Neural crest cell (in vitro differentiated cells): ENCODE results near the gene WNT6. TPM values are rescaled to one million over a fixed set of nuclear protein-coding genes. Genes with fewer than 3 reads are reported as not detected.
"Not testable (repeated sequence)": the region's sequence is repeated elsewhere in the genome, so short reads cannot be mapped to it uniquely, and the experiment has no call there.

ENCODE experiments used
- DNase-seq: peaks from one replicate; pipeline ENCODE4 v3.0.0; 2021; ENCODE audit warnings: low read depth, mixed read lengths, low spot score
- H3K27ac Mint-ChIP-seq: one replicate; pipeline ENCODE4 v1.8.0; 2021; ENCODE audit warnings: mild to moderate bottlenecking, mixed read lengths; ENCODE audit not compliant: unreplicated experiment
- H3K27me3 Mint-ChIP-seq: 2 replicates; pipeline ENCODE4 v1.8.0; 2021; ENCODE audit warnings: low read depth, mild to moderate bottlenecking, mixed read lengths
- H3K36me3 Mint-ChIP-seq: 2 replicates; pipeline ENCODE4 v1.8.0; 2021; ENCODE audit warnings: low read depth, mild to moderate bottlenecking, mixed read lengths
- H3K4me1 Mint-ChIP-seq: 2 replicates; pipeline ENCODE4 v1.8.0; 2021; ENCODE audit warnings: mixed read lengths
- H3K4me3 Mint-ChIP-seq: one replicate; pipeline ENCODE4 v1.8.0; 2021; ENCODE audit warnings: mild to moderate bottlenecking, mixed read lengths
- H3K9me3 Mint-ChIP-seq: 2 replicates; pipeline ENCODE4 v1.8.0; 2021; ENCODE audit warnings: mixed read lengths
- total RNA-seq: library from RNA; stranded (reverse); gene quantifications from 2 replicates; pipeline ENCODE4 v1.2.1, GENCODE V29; 2021
- TF ChIP-seq, protein P1 (sequence below): fragments of 200-600 bp; sonication (generic); conservative IDR thresholded peaks from 2 replicates; pipeline ENCODE4 v1.5.0; 2021; ENCODE audit warnings: antibody characterized with exemption, mild to moderate bottlenecking

Gene WNT6
- total RNA-seq, 1 donor from 2014 or later: not detected

DNA sequence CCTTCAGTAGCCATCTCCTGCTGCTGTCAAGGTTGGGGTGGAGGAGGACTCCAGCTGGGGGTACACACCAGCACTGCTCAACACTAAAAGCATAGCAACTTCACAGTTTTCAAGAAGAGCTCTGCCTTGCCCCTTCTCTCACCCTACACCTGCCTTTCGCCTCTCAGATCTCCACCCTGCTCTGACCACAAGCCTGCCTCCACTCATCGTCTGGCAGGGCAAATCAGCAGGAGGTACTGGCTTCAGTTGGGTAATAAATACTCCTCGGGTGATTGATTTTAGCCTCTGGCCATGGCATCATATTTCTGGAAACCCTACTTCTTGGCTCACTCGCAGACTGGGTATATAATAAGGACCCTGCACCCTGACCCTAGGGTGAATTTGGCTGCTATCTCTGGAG, 24.9 kb upstream of the WNT6 start:
- H3K36me3 Mint-ChIP-seq: no peaks in the 10 kb centered on the region
- TF ChIP-seq, protein P1, sequence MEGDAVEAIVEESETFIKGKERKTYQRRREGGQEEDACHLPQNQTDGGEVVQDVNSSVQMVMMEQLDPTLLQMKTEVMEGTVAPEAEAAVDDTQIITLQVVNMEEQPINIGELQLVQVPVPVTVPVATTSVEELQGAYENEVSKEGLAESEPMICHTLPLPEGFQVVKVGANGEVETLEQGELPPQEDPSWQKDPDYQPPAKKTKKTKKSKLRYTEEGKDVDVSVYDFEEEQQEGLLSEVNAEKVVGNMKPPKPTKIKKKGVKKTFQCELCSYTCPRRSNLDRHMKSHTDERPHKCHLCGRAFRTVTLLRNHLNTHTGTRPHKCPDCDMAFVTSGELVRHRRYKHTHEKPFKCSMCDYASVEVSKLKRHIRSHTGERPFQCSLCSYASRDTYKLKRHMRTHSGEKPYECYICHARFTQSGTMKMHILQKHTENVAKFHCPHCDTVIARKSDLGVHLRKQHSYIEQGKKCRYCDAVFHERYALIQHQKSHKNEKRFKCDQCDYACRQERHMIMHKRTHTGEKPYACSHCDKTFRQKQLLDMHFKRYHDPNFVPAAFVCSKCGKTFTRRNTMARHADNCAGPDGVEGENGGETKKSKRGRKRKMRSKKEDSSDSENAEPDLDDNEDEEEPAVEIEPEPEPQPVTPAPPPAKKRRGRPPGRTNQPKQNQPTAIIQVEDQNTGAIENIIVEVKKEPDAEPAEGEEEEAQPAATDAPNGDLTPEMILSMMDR: no peak
- peaks cover 81% of the 10 kb centered on the region for H3K27me3 Mint-ChIP-seq

DNA sequence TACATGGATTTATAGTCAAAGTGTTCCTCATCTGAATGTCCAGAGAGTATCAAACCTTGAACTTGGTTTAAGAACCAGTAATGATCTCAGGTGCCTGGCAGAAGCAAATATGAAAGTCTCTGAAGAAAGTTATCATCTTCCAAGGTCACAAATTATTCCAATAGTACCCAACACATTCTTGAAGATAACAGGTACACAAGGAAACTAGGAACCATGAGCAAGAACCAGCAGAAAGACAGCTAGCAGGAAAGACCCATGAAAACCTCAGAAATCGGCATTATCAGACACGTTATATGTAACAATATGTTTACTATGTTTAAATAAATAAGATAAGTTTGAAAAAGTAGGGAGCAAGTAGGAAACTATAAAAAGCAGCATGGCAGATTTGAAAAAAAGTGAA, 22.1 kb upstream of the WNT6 start:
- Mint-ChIP-seq H3K27me3 (peaks cover 82% of the 10 kb centered on the region), H3K27ac (no peak overlapping the region)
- DNase-seq: no peak

More for the DNA sequence above, 24.9 kb upstream of the WNT6 start:
- no peak overlapping the region for H3K27ac Mint-ChIP-seq
- no peak for DNase-seq
- H3K4me1 Mint-ChIP-seq: no peaks in the 10 kb centered on the region
- H3K4me3 Mint-ChIP-seq: no peak overlapping the region
- peaks cover 2% of the 10 kb centered on the region for H3K9me3 Mint-ChIP-seq

DNA sequence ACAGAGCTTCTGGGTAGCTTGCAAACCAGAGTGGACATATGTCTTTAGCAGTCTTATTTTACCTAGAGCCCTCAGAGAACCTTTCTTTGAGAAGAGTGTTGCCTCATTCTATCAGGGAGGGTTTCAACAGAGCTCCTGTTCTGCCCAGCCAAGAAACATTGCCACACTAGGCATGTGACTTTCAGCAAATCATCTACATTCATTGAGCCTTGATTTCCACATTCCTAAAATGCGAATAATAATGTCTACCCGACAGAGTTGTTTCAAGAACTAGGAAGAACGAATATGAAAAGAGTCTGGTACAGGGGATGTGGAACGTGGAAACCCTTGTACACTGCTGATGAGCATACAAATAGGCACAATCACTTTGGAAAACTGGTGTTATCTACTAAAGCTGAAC, 20.2 kb upstream of the WNT6 start:
- Mint-ChIP-seq H3K4me3 (no peak overlapping the region), H3K9me3 (peaks cover 5% of the 10 kb centered on the region), H3K4me1 (no peaks in the 10 kb centered on the region), H3K36me3 (peaks cover 3% of the 10 kb centered on the region), H3K27ac (no peak overlapping the region), H3K27me3 (peaks cover 74% of the 10 kb centered on the region)
- DNase-seq: no peak
- TF ChIP-seq, protein P1: no peak

More for the DNA sequence above, 22.1 kb upstream of the WNT6 start:
- Mint-ChIP-seq H3K36me3 (no peaks in the 10 kb centered on the region), H3K4me3 (no peak overlapping the region), H3K9me3 (peaks cover 2% of the 10 kb centered on the region), H3K4me1 (no peaks in the 10 kb centered on the region)
- TF ChIP-seq, protein P1: no peak

DNA sequence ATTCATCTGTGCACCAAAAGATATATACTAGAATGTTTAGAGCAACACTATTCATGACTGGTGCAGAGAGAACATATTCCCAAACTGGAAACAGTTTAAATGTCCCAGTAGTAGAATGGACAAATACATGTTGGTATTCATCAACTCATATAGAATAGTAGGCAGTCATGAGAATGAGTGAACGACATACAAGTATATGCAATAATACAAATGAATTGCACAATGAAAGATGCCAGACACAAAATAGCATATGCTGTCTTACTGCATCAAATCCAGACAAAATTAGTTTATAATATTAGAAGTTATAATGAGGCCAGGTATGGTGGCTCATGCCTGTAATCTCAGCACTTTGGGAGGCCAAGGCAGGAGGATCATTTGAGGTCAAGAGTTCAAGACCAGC, 19.7 kb upstream of the WNT6 start:
- Mint-ChIP-seq H3K27ac (no peak overlapping the region), H3K9me3 (peaks cover 6% of the 10 kb centered on the region), H3K4me3 (no peak overlapping the region), H3K27me3 (peaks cover 74% of the 10 kb centered on the region), H3K4me1 (no peaks in the 10 kb centered on the region), H3K36me3 (peaks cover 3% of the 10 kb centered on the region)
- TF ChIP-seq, protein P1: no peak
- DNase-seq: no peak

DNA sequence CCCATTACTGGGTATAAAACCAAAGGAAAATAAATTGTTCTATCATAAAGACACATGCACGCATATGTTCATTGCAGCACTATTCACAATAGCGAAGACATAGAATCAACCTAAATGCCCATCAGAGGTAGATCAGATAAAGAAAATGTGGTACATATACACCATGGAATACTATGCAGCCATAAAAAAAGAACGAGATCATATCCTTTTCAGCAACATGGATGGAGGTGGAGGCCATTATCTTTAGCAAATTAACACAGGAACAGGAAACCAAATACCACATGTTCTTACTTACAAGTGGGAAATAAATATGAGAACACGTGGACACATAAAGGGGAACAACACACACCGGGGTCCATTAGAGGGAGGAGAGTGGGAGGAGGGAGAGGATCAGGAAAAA, 15.3 kb upstream of the WNT6 start:
- H3K27ac Mint-ChIP-seq, H3K9me3 Mint-ChIP-seq, H3K4me1 Mint-ChIP-seq, DNase-seq, H3K4me3 Mint-ChIP-seq, H3K36me3 Mint-ChIP-seq: not testable (repeated sequence)
- H3K27me3 Mint-ChIP-seq: peaks cover 47% of the 10 kb centered on the region

DNA sequence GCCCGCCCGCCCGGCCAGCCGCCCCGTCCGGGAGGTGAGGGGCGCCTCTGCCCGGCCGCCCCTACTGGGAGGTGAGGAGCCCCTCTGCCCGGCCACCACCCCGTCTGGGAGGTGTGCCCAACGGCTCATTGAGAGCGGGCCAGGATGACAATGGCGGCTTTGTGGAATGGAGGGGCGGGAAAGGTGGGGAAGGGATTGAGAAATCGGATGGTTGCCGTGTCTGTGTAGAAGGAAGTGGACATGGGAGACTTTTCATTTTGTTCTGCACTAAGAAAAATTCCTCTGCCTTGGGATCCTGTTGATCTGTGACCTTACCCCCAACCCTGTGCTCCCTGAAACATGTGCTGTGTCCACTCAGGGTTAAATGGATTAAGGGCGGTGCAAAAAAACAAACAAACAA, 12.6 kb upstream of the WNT6 start:
- not testable (repeated sequence) for H3K4me1 Mint-ChIP-seq, H3K9me3 Mint-ChIP-seq, H3K4me3 Mint-ChIP-seq, DNase-seq, H3K36me3 Mint-ChIP-seq, H3K27ac Mint-ChIP-seq
- peaks cover 55% of the 10 kb centered on the region for H3K27me3 Mint-ChIP-seq

DNA sequence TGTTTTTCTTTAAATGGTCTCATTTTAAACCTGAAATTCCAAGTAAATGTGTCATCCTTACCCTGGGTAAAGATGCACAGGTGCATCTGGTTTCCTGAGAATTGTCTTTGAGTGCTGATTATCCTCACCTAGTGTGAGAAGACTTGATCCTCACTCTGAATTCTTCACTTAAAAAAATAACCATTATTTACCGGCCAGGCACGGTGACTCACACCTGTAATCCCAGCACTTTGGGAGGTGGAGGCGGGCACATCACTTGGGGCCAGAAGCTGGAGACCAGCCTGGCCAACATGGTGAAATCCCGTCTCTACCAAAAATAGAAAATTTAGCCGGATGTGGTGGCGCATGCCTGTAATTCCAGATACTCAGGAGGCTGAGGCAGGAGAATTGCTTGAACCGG, 9.9 kb upstream of the WNT6 start:
- Mint-ChIP-seq H3K4me1 (no peaks in the 10 kb centered on the region), H3K27me3 (peaks cover 59% of the 10 kb centered on the region), H3K27ac (no peak overlapping the region), H3K9me3 (peaks cover 5% of the 10 kb centered on the region), H3K4me3 (no peak overlapping the region), H3K36me3 (peaks cover 4% of the 10 kb centered on the region)
- DNase-seq: no peak
- TF ChIP-seq, protein P1: no peak
